Measurements from ENCODE around the gene BLOC1S5. TPM values are rescaled to one million over a fixed set of nuclear protein-coding genes. Genes with fewer than 3 reads are reported as not detected.

BLOC1S5 gene
- total and polyA plus RNA-seq, 2 of the 8 experiments (the other 6 are each of a cell fraction or from before 2014, with no cell fraction given) = 3.4 to 17.2 TPM

DNA sequence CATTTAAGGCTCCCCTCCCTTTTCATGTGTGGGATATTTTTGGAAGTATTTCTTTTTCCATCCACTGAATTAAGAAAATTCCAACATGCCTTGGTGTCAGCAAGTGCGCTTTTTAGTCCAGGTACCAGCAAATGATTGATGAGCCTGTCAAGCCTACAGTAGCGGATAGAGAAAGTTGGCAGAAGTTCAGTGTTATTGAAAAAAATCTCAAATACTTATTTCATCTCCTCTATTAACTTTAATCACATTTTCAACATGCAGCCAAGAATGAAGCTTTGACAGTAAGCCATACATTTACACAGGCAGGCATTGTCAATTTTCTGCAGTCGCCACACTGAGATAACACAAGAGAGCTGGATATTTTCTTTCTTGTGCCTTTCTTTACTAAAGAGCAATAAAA is 50.4 kb downstream of the BLOC1S5 start:
- H3K79me1 ChIP-seq (ENCODE audit: low read depth, low read length) = no peaks in the 10 kb centered on the region
- H3K27me3 ChIP-seq (replicated peaks in 1 of 4; ENCODE audit: control insufficient read depth in 3 of 4, extremely low read depth in 1 of 4, insufficient read depth in 3 of 4, low read length in 3 of 4) = no peaks in the 10 kb centered on the region
- no peaks in the 10 kb centered on the region; a peak in 1 of 8 replicates for H3K36me3 ChIP-seq (ENCODE audit: control insufficient read depth in 2 of 4, insufficient read depth in 4 of 4, low read length in 3 of 4)
- peaks cover 0 to 2% of the 10 kb centered on the region in 2 experiments for H4K20me1 ChIP-seq (replicated peaks in 1 of 2; ENCODE audit: control insufficient read depth in 1 of 2, insufficient read depth in 2 of 2, low read length in 2 of 2)
- H4K8ac ChIP-seq (ENCODE audit: extremely low read depth, insufficient read depth, low read length) = no peak overlapping the region
- H3K4me2 ChIP-seq (ENCODE audit: insufficient read depth in 1 of 2, low read depth in 2 of 2, low read length in 2 of 2) = no peak overlapping the region
- H3K23me2 ChIP-seq (ENCODE audit: low read depth, low read length) = no peaks in the 10 kb centered on the region
- no peak for FAIRE-seq
- no peak overlapping the region for H3K4ac ChIP-seq (replicated peaks; ENCODE audit: insufficient read length, low read depth, low read length)
- CTCF ChIA-PET (ENCODE audit: partially characterized antibody) = interaction anchor here (1.5 to 2.1 kb wide), 2 partner anchors 16 to 21 kb away, joined by 4 to 9 read pairs; no protein-coding TSS in a partner anchor
- no peak overlapping the region for H3K27ac ChIP-seq (ENCODE audit: low read depth, low read length)
- no peak overlapping the region for H3K4me3 ChIP-seq (ENCODE audit: extremely low read depth in 1 of 4, insufficient read depth in 2 of 4, low read depth in 3 of 4, low read length in 4 of 4)
- no peaks in the 10 kb centered on the region for H3K79me2 ChIP-seq (ENCODE audit: control insufficient read depth in 1 of 2, insufficient read depth in 2 of 2, low read length in 2 of 2)
- H3K18ac ChIP-seq (ENCODE audit: extremely low read depth, low read length) = no peak overlapping the region
- H3K56ac ChIP-seq (replicated peaks; ENCODE audit: insufficient read length, low read depth, low read length) = no peak overlapping the region
- no peak for DNase-seq (ENCODE audit: low read depth in 1 of 2, low spot score in 2 of 2)
- no peak overlapping the region for H2BK20ac ChIP-seq (ENCODE audit: low read length)
- H3K23ac ChIP-seq (ENCODE audit: insufficient read length) = no peak overlapping the region
- peaks cover 0 to 8% (median 5%) of the 10 kb centered on the region in 4 experiments; a peak in 3 of 7 replicates for H3K4me1 ChIP-seq (replicated peaks in 1 of 4; ENCODE audit: control insufficient read depth in 3 of 4, insufficient read depth in 4 of 4, low read length in 3 of 4)
- H3K9ac ChIP-seq (replicated peaks in 1 of 4; ENCODE audit: extremely low read depth in 1 of 4, low read depth in 3 of 4, low read length in 3 of 4) = no peak overlapping the region
- 87% methylated on average over 3 of the region's 3 CpGs; no CpG with 5 or more reads in 1 of the 2 experiments for WGBS, 2 experiments (ENCODE audit: extremely low coverage in 1 of 2, insufficient coverage in 1 of 2, insufficient read length in 1 of 2, insufficient replicate concordance in 2 of 2, low coverage in 1 of 2, low lambda C conversion rate in 2 of 2, missing lambda C conversion rate in 1 of 2)
- no peak overlapping the region for H2BK15ac ChIP-seq (ENCODE audit: low read length)
- TF ChIP-seq BCL11A (IDR thresholded peaks at IDR 0.05; ENCODE audit: low read depth in 2 of 2, low read length in 2 of 2) (no peak), CEBPB (IDR thresholded peaks at IDR 0.05; ENCODE audit: low read depth, low read length) (no peak), SIRT6 (IDR thresholded peaks at IDR 0.05; ENCODE audit: low read length) (no peak), TAF7 (optimal IDR thresholded peaks at IDR 0.05; ENCODE audit: borderline replicate concordance, low read depth, low read length) (no peak)
- TF ChIP-seq, protein P1, sequence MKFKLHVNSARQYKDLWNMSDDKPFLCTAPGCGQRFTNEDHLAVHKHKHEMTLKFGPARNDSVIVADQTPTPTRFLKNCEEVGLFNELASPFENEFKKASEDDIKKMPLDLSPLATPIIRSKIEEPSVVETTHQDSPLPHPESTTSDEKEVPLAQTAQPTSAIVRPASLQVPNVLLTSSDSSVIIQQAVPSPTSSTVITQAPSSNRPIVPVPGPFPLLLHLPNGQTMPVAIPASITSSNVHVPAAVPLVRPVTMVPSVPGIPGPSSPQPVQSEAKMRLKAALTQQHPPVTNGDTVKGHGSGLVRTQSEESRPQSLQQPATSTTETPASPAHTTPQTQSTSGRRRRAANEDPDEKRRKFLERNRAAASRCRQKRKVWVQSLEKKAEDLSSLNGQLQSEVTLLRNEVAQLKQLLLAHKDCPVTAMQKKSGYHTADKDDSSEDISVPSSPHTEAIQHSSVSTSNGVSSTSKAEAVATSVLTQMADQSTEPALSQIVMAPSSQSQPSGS (IDR thresholded peaks at IDR 0.05; ENCODE audit: low read length) = no peak
- no peak overlapping the region for H2AFZ ChIP-seq (ENCODE audit: low read length)
- H4K5ac ChIP-seq (ENCODE audit: insufficient read length, low read depth, low read length) = no peak overlapping the region
- H2BK12ac ChIP-seq (ENCODE audit: low read depth, low read length) = no peak overlapping the region
- H2AK5ac ChIP-seq (ENCODE audit: low read depth, low read length) = no peak overlapping the region
- no peak overlapping the region for H3K14ac ChIP-seq (ENCODE audit: insufficient read length)
- H3K9me3 ChIP-seq (ENCODE audit: insufficient read depth in 2 of 2, low read depth in 1 of 2, low read length in 1 of 2) = no peaks in the 10 kb centered on the region
- POLR2A ChIA-PET (ENCODE audit: partially characterized antibody) = no interaction called here
- no peak overlapping the region for H2BK120ac ChIP-seq (replicated peaks; ENCODE audit: low read depth, low read length)
- no peak overlapping the region for H2BK5ac ChIP-seq (ENCODE audit: low read depth, low read length)
- no peak overlapping the region for H4K91ac ChIP-seq (replicated peaks; ENCODE audit: insufficient read length, low read length)
